CD14-positive monocyte (primary cell): ENCODE data around the gene ANKRD66. TPM values are rescaled to one million over a fixed set of nuclear protein-coding genes. Genes with fewer than 3 reads are reported as not detected.

Source experiments
- DNase-seq, 3 donors: peaks; one replicate each; pipeline ENCODE4 v3.0.0-alpha.2; 2011 to 2022
- H2AFZ ChIP-seq: 2 replicates; pipeline ENCODE4 v1.6.0; 2012; ENCODE audit warnings: mild to moderate bottlenecking, low read depth, low read length, inconsistent platforms; ENCODE audit not compliant: insufficient read depth, poor library complexity, severe bottlenecking
- H3K27ac ChIP-seq, 2 donors: 1 replicate in 1 of 2; 2 replicates in 1 of 2; pipeline ENCODE4 v1.5.1; 2012 to 2013; ENCODE audit warnings: low read length in 2 of 2, control low read depth in 1 of 2, inconsistent platforms in 1 of 2, low read depth in 1 of 2, mild to moderate bottlenecking in 1 of 2
- H3K27me3 ChIP-seq, 2 donors: one replicate each; pipeline versions ENCODE4 v1.6.0 to v1.6.1; 2011 to 2013; ENCODE audit warnings: low read length in 2 of 2; ENCODE audit not compliant: control insufficient read depth in 2 of 2, insufficient read depth in 2 of 2
- H3K36me3 ChIP-seq, 2 donors: replicated peaks in 1 of 2; 1 replicate in 1 of 2; 2 replicates in 1 of 2; pipeline versions ENCODE4 v1.5.1 to v1.6.1; 2012 to 2013; ENCODE audit warnings: low read length in 2 of 2, control low read depth in 1 of 2, inconsistent platforms in 1 of 2, mild to moderate bottlenecking in 1 of 2; ENCODE audit not compliant: insufficient read depth in 2 of 2, control insufficient read depth in 1 of 2
- H3K4me1 ChIP-seq, 2 donors: 1 replicate in 1 of 2; 2 replicates in 1 of 2; pipeline versions ENCODE4 v1.5.1 to v1.6.1; 2012 to 2013; ENCODE audit warnings: low read length in 2 of 2, control low read depth in 1 of 2, inconsistent platforms in 1 of 2, mild to moderate bottlenecking in 1 of 2, moderate library complexity in 1 of 2; ENCODE audit not compliant: insufficient read depth in 2 of 2, control insufficient read depth in 1 of 2
- H3K4me2 ChIP-seq: replicated peaks from 2 replicates; pipeline ENCODE3; 2012; ENCODE audit warnings: low read length, moderate library complexity, mild to moderate bottlenecking; ENCODE audit not compliant: poor library complexity, severe bottlenecking; ENCODE audit errors: extremely low read depth
- H3K4me3 ChIP-seq, 3 experiments: fragments of 200-600 bp in 1 of 3; sonication (generic) in 1 of 3; replicated peaks in 1 of 3; 1 replicate in 2 of 3; 2 replicates in 1 of 3; pipeline ENCODE4 v1.5.1; 2011 to 2013; ENCODE audit warnings: low read length in 3 of 3, mild to moderate bottlenecking in 3 of 3, control low read depth in 2 of 3, low read depth in 2 of 3, inconsistent platforms in 1 of 3, moderate library complexity in 1 of 3
- H3K79me2 ChIP-seq: 2 replicates; pipeline ENCODE4 v1.6.0; 2012; ENCODE audit warnings: mild to moderate bottlenecking, control low read depth, inconsistent platforms, low read length, moderate library complexity; ENCODE audit not compliant: insufficient read depth
- H3K9ac ChIP-seq: 2 replicates; pipeline ENCODE4 v1.6.0; 2017; ENCODE audit warnings: low read length, mild to moderate bottlenecking; ENCODE audit not compliant: insufficient read depth, poor library complexity, severe bottlenecking
- H3K9me3 ChIP-seq, 2 donors: replicated peaks in 1 of 2; 1 replicate in 1 of 2; 2 replicates in 1 of 2; pipeline versions ENCODE4 v1.5.1 to v1.6.1; 2012 to 2013; ENCODE audit warnings: low read length in 2 of 2, control low read depth in 1 of 2; ENCODE audit not compliant: control insufficient read depth in 1 of 2, insufficient read depth in 1 of 2
- H4K20me1 ChIP-seq: 2 replicates; pipeline ENCODE4 v1.6.0; 2012; ENCODE audit warnings: mild to moderate bottlenecking, low read length, control low read depth, moderate library complexity; ENCODE audit not compliant: insufficient read depth
- H3K27ac Mint-ChIP-seq, 7 donors: one replicate each; pipeline ENCODE4 v1.8.0; 2020; ENCODE audit warnings: mild to moderate bottlenecking in 7 of 7, mixed read lengths in 7 of 7, moderate library complexity in 6 of 7, inconsistent platforms in 2 of 7
- H3K27me3 Mint-ChIP-seq, 3 donors: one replicate each; pipeline ENCODE4 v1.8.0; 2021 to 2022; ENCODE audit warnings: low read depth in 3 of 3, mild to moderate bottlenecking in 3 of 3, mixed read lengths in 3 of 3, moderate library complexity in 3 of 3, inconsistent platforms in 1 of 3
- H3K36me3 Mint-ChIP-seq, 2 donors: one replicate each; pipeline ENCODE4 v1.8.0; 2020; ENCODE audit warnings: mixed read lengths in 2 of 2, inconsistent platforms in 1 of 2, mild to moderate bottlenecking in 1 of 2
- H3K4me1 Mint-ChIP-seq: one replicate; pipeline ENCODE4 v1.8.0; 2020; ENCODE audit warnings: mild to moderate bottlenecking, mixed read lengths
- H3K4me3 Mint-ChIP-seq, 2 donors: one replicate each; pipeline ENCODE4 v1.8.0; 2020; ENCODE audit warnings: mild to moderate bottlenecking in 2 of 2, mixed read lengths in 2 of 2, moderate library complexity in 1 of 2
- H3K9me3 Mint-ChIP-seq, 7 donors: one replicate each; pipeline ENCODE4 v1.8.0; 2020 to 2022; ENCODE audit warnings: mixed read lengths in 7 of 7, mild to moderate bottlenecking in 6 of 7, moderate library complexity in 6 of 7, inconsistent platforms in 2 of 7
- WGBS: methylation state at CpG from one replicate; pipeline ENCODE4 v1.1.5; 2013; ENCODE audit warnings: missing lambda C conversion rate; ENCODE audit not compliant: insufficient coverage; 5-methylcytosine and 5-hydroxymethylcytosine counted together
- intact Hi-C, 2 donors: fragments of 100-400 bp; cut with micrococcal nuclease; formaldehyde crosslinking; loops; one replicate each; pipeline versions ENCODE4 v1.15.0 to v1.15.1; 2023
- polyA plus RNA-seq, 3 donors: library from polyadenylated mRNA; depleted of rRNA in 1 of 3; unstranded in 2 of 3; stranded (reverse) in 1 of 3; fragments of 300-500 nt in 2 of 3; fragments of >200 nt in 1 of 3; fragmentation: Illumina TruSeq in 2 of 3; gene quantifications; 1 replicate in 2 of 3; 2 replicates in 1 of 3; pipeline ENCODE4 v1.2.3, GENCODE V29; 2012 to 2021
- TF ChIP-seq, protein P1 (sequence below): fragments of 200-600 bp; IDR thresholded peaks from one replicate; pipeline ENCODE4 v1.8.0; 2022; ENCODE audit warnings: antibody characterized with exemption, mild to moderate bottlenecking

ANKRD66 gene
- polyA plus RNA-seq, 3 donors: not detected

DNA sequence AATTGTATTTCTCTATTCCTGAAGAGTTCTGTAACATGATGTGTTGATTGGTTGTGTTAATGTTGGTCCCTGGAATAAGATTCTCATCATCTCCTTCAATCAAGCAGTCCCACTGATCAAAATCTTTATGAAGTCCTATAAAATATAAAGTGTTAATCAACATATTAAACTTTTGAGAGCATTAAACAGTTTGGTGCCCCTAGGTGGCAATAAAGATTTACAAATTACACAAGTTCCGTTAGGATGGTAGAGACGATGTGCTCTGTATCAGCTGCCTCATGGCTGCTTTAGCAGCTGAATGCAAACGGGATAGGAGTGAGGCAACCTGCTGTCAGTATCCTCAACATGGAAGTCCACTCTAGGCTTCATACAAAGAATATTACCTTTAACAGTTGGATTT is 42.2 kb upstream of the ANKRD66 start:
- H3K4me3 Mint-ChIP-seq: peak overlapping the region in 1 of 2 donors; percentile 9
- peak; percentile 48 to 78 (median 76) for DNase-seq
- peaks cover 11% of the 10 kb centered on the region for H3K4me1 Mint-ChIP-seq
- H3K4me3 ChIP-seq: no peak overlapping the region
- peaks cover 3 to 7% (median 4%) of the 10 kb centered on the region in 7 donors for H3K9me3 Mint-ChIP-seq
- H2AFZ ChIP-seq: peak overlapping the region; percentile 15
- peaks cover 0 to 4% (median 2%) of the 10 kb centered on the region in 3 donors for H3K27me3 Mint-ChIP-seq
- peaks cover 16 to 23% of the 10 kb centered on the region in 2 donors for H3K36me3 ChIP-seq
- intact Hi-C loops: loop anchor here (2.0 kb wide), 1 partner anchor 76 kb away; no protein-coding TSS in a partner anchor
- H3K4me1 ChIP-seq: peaks cover 5 to 6% of the 10 kb centered on the region in 2 donors
- no peak overlapping the region for H3K27ac Mint-ChIP-seq
- no peaks in the 10 kb centered on the region for H4K20me1 ChIP-seq
- H3K9ac ChIP-seq: no peak overlapping the region
- peaks cover 30 to 44% of the 10 kb centered on the region in 2 donors for H3K36me3 Mint-ChIP-seq
- no peak overlapping the region for H3K27ac ChIP-seq
- no CpG with 5 or more reads among the region's 3 CpGs for WGBS
- H3K9me3 ChIP-seq: no peaks in the 10 kb centered on the region
- TF ChIP-seq, protein P1, sequence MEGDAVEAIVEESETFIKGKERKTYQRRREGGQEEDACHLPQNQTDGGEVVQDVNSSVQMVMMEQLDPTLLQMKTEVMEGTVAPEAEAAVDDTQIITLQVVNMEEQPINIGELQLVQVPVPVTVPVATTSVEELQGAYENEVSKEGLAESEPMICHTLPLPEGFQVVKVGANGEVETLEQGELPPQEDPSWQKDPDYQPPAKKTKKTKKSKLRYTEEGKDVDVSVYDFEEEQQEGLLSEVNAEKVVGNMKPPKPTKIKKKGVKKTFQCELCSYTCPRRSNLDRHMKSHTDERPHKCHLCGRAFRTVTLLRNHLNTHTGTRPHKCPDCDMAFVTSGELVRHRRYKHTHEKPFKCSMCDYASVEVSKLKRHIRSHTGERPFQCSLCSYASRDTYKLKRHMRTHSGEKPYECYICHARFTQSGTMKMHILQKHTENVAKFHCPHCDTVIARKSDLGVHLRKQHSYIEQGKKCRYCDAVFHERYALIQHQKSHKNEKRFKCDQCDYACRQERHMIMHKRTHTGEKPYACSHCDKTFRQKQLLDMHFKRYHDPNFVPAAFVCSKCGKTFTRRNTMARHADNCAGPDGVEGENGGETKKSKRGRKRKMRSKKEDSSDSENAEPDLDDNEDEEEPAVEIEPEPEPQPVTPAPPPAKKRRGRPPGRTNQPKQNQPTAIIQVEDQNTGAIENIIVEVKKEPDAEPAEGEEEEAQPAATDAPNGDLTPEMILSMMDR: peak; percentile 69
- no peak overlapping the region for H3K4me2 ChIP-seq
- no peaks in the 10 kb centered on the region for H3K79me2 ChIP-seq
- peaks cover 2 to 13% of the 10 kb centered on the region in 2 donors for H3K27me3 ChIP-seq

DNA sequence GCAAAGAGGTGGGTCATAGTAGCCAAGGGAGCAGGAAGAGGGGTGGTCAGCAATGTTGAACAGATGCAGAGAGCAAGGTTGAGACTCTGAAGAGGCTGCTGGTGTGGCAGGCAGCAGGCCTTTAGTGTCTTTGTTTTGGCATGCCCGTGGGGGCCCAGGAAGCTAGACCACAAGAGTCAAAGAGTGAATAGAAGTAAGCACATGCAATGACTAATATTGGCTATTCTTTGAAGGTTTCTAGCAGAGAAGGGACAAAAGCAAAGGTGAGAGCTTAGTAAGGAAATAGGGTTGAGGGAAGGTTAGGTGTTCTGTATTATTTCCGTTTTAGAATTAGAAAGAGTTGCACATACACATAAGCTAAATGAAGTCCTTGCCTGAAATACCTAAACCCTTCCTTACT is 40.3 kb upstream of the ANKRD66 start:
- H3K4me3 ChIP-seq: no peak overlapping the region
- no peak overlapping the region for H3K4me2 ChIP-seq
- peaks cover 41 to 60% of the 10 kb centered on the region in 2 donors for H3K36me3 Mint-ChIP-seq
- H2AFZ ChIP-seq: no peak overlapping the region
- H3K4me3 Mint-ChIP-seq: no peak overlapping the region
- H3K27me3 ChIP-seq: peaks cover 2 to 13% of the 10 kb centered on the region in 2 donors
- DNase-seq: no peak
- no peaks in the 10 kb centered on the region for H3K79me2 ChIP-seq
- H3K9me3 Mint-ChIP-seq: peaks cover 3 to 7% (median 6%) of the 10 kb centered on the region in 7 donors
- intact Hi-C loops: no loop called here
- 50% methylated on average over 1 of the region's 2 CpGs for WGBS
- H4K20me1 ChIP-seq: no peaks in the 10 kb centered on the region
- H3K4me1 Mint-ChIP-seq: peaks cover 24% of the 10 kb centered on the region
- H3K9me3 ChIP-seq: no peaks in the 10 kb centered on the region
- TF ChIP-seq, protein P1: no peak
- peaks cover 20 to 31% of the 10 kb centered on the region in 2 donors for H3K36me3 ChIP-seq
- H3K9ac ChIP-seq: no peak overlapping the region
- peaks cover 18 to 20% of the 10 kb centered on the region in 2 donors for H3K4me1 ChIP-seq
- H3K27ac ChIP-seq: no peak overlapping the region
- H3K27ac Mint-ChIP-seq: no peak overlapping the region
- H3K27me3 Mint-ChIP-seq: peaks cover 0 to 3% (median 2%) of the 10 kb centered on the region in 3 donors
